ENCODE data around the gene EFCAB14.
"Not testable (repeated sequence)": the region's sequence is repeated elsewhere in the genome, so short reads cannot be mapped to it uniquely, and the experiment has no call there.

Gene EFCAB14

GRCh38 chr1:46652321-46653100 lies 66.4 kb downstream of the EFCAB14 start:
- no peak for DNase-seq

DNA sequence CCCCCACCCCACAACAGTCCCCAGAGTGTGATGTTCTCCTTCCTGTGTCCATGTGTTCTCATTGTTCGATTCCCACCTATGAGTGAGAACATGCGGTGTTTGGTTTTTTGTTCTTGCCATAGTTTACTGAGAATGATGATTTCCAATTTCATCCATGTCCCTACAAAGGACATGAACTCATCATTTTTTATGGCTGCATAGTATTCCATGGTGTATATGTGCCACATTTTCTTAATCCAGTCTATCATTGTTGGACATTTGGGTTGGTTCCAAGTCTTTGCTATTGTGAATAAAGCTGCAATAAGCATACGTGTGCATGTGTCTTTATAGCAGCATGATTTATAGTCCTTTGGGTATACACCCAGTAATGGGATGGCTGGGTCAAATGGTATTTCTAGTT lies 67.8 kb downstream of the EFCAB14 start:
- DNase-seq, result not testable (repeated sequence)

- no peak for DNase-seq
Observed at GRCh38 chr1:46650491-46650890, 68.4 kb downstream of the EFCAB14 start.

DNA sequence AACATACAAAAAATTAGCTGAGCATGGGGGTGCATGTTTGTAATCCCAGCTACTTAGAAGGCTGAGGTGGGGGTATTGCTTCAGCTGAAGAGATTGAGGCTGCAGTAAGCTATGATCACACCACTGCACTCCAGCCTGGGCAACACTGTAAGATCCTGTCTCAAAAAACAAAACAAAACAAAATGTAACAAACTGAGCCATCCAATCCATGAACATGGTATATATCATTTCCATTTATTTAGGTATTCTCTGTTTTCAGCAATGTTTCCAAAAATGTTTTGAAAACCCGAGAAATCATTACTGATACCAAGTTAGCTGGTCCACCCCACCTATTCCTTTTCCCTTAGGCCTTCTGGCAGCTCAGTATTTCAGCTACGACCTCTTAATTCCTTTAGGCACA lies 69.2 kb downstream of the EFCAB14 start:
- DNase-seq, result no peak

GRCh38 chr1:46647611-46648010 lies 71.3 kb downstream of the EFCAB14 start:
- no peak for DNase-seq

- DNase-seq, result no peak
Observed at GRCh38 chr1:46646844-46647243, 72.1 kb downstream of the EFCAB14 start.

GRCh38 chr1:46646331-46646730 lies 72.6 kb downstream of the EFCAB14 start:
- no peak for DNase-seq

DNA sequence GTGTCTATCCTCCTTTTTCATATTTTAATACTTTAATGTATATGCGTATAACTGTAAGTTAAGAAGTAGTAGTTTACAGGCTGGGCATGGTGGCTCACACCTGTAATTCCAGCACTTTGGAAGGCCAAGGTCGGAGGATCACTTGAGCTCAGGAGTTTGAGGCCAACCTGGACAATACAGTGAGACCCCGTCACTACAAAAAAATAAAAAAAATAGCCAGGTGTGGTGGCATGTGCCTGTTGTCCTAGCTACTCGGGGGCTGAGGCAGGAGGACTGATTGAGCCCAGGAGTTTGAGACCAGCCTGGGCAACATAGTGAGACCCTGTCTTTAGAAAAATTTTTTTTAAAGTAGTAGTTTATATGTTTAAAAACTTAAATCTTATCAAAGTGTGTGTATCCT lies 73.1 kb downstream of the EFCAB14 start:
- no peak for DNase-seq

DNA sequence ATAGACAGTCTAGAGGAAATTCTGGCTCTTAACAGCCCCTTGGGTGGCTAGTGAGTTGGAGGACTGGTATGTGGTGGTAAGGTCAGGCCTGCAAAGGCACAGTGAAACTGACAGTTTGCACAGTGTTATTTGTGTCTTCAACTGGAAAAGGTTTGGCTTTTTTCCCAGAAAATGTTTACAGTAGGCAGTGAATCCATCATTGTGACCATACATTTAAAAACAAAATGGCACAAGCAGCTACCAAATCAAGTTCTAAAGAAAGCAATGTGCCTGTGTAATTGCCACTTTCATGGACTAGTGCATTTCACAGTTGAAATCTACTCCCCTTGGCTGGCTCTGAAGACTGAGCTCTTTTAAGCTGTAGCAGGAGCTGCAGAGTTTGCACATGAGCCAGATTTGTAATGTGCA lies 75.5 kb downstream of the EFCAB14 start:
- no peak for DNase-seq

GRCh38 chr1:46642115-46642680 lies 76.7 kb downstream of the EFCAB14 start:
- no peak for DNase-seq

DNA sequence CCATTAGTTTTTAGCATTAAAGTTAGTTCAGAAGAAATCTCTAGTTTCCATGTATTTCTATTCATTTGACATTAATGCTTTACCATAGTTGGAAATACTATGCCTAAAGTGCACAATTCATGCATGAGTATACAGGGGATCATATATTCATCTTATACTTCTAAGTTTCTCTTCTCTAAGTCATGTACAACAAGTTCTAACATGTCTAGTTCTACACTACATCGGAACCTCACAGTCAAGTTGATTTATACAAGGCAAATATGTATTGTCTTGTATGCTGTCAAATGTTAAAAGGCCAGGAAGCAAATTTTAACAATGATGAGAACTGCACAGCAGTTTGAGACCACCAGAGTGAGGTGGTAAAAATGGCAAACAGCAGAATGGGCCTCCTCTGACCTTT lies 79.4 kb downstream of the EFCAB14 start:
- no peak for DNase-seq

DNA sequence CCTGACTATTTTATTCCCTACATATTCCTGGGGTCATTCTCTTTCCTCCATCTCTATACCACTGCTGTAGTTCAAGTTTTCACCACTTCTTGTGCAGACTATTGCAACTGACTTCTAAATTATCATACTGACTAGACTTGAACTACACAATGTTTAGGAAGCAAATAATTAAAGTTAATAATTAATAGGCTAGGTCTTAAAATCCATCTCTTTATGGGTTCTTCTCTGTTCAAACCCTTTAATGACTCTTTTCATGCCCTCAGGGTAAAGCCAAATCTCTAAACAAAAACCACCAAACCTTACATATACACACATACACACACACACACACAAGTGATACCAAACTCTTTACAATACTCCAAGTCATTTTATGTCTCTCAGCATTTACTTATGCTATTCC lies 80.0 kb downstream of the EFCAB14 start:
- no peak for DNase-seq

GRCh38 chr1:46637444-46638083 lies 81.3 kb downstream of the EFCAB14 start:
- DNase-seq, result no peak

GRCh38 chr1:46635205-46635604 lies 83.7 kb downstream of the EFCAB14 start:
- no peak for DNase-seq

DNA sequence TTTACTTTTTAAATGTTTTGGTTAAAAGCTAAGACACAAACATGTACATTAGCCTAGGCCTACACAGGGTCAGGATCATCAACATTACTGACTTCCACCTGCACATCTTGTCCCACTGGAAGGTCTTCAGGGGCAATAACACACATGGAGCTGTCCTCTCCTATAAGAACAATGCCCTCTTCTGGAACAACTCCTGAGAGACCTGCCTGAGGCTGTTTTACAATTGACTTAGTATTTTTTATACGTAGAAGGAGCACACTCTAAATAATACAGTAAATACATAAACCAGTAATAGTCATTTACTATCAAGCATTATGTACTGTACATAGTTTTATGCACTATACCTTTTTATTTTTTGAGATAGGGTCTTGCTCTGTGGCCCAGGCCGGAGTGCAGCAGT lies 88.2 kb downstream of the EFCAB14 start:
- DNase-seq, result no peak
